WTC11 (cell line): ENCODE data around the gene MMS19.

ENCODE experiments used
- AR ChIP-seq: fragments of 250-450 bp; sonication (Bioruptor Pico); IDR thresholded peaks from 2 replicates; pipeline ENCODE4 v1.9.0; 2021; ENCODE audit warnings: mild to moderate bottlenecking
- CDX4 ChIP-seq: fragments of 250-450 bp; sonication (Bioruptor Pico); IDR thresholded peaks from 2 replicates; pipeline ENCODE4 v1.9.0; 2021; ENCODE audit warnings: moderate library complexity, mild to moderate bottlenecking, inconsistent platforms, borderline replicate concordance
- CREB1 ChIP-seq: sonication (generic); formaldehyde crosslinking; IDR thresholded peaks from 2 replicates; pipeline ENCODE4 v1.8.0; 2023; ENCODE audit warnings: mild to moderate bottlenecking, missing genetic modification reagents
- CTCF ChIP-seq: fragments of 200-600 bp; IDR thresholded peaks from 2 replicates; pipeline ENCODE4 v1.8.0; 2022; ENCODE audit warnings: antibody characterized with exemption
- ETV6 ChIP-seq: sonication (generic); formaldehyde crosslinking; IDR thresholded peaks from 2 replicates; pipeline ENCODE4 v1.8.1; 2022; ENCODE audit warnings: mild to moderate bottlenecking, missing genetic modification reagents
- GABPB1 ChIP-seq: sonication (generic); formaldehyde crosslinking; IDR thresholded peaks from 2 replicates; pipeline ENCODE4 v1.8.1; 2023; ENCODE audit warnings: mild to moderate bottlenecking, missing genetic modification reagents
- HMGXB4 ChIP-seq: sonication (generic); formaldehyde crosslinking; IDR thresholded peaks from 2 replicates; pipeline ENCODE4 v1.8.1; 2023; ENCODE audit warnings: mild to moderate bottlenecking, moderate library complexity, missing genetic modification reagents
- JUN ChIP-seq: sonication (generic); formaldehyde crosslinking; IDR thresholded peaks from 2 replicates; pipeline ENCODE4 v1.8.0; 2023; ENCODE audit warnings: mild to moderate bottlenecking, missing genetic modification reagents
- NFYB ChIP-seq: sonication (generic); formaldehyde crosslinking; conservative IDR thresholded peaks from 2 replicates; pipeline ENCODE4 v1.8.0; 2022; ENCODE audit warnings: low read depth, missing genetic modification reagents
- NR2C2 ChIP-seq: sonication (generic); formaldehyde crosslinking; IDR thresholded peaks from 2 replicates; pipeline ENCODE4 v1.8.0; 2022; ENCODE audit warnings: mild to moderate bottlenecking, missing genetic modification reagents
- TEAD4 ChIP-seq: sonication (generic); formaldehyde crosslinking; IDR thresholded peaks from 2 replicates; pipeline ENCODE4 v1.8.0; 2022; ENCODE audit warnings: mild to moderate bottlenecking, missing genetic modification reagents
- ZNF317 ChIP-seq: sonication (generic); formaldehyde crosslinking; IDR thresholded peaks from 2 replicates; pipeline ENCODE4 v1.8.1; 2023; ENCODE audit warnings: low read depth, mild to moderate bottlenecking, moderate library complexity, missing genetic modification reagents, borderline replicate concordance

GRCh38 chr10:97525683-97526110 lies 27.5 kb upstream of the MMS19 start:
- TF ChIP-seq GABPB1 (no peak), HMGXB4 (CRISPR knock-in tag) (no peak), JUN (CRISPR knock-in tag) (no peak), CTCF (no peak), ZNF317 (CRISPR knock-in tag) (no peak), CREB1 (CRISPR knock-in tag) (no peak), TEAD4 (CRISPR knock-in tag) (no peak), ETV6 (CRISPR knock-in tag) (no peak), AR (no peak), CDX4 (no peak), NR2C2 (CRISPR knock-in tag) (no peak), NFYB (CRISPR knock-in tag) (no peak)
